Measurements from ENCODE around the gene C1orf185.
"Not testable (repeated sequence)": the region's sequence is repeated elsewhere in the genome, so short reads cannot be mapped to it uniquely, and the experiment has no call there.

The C1orf185 gene

GRCh38 chr1:51101976-51102375 is at the start of gene C1orf185:
TSS of gene C1orf185 (plus strand) at chr1:51102228. CDS start at chr1:51102234, 6 bp downstream.
- DNase-seq = no peak

GRCh38 chr1:51058858-51059257 is 43.2 kb upstream of the C1orf185 start:
- DNase-seq = no peak

GRCh38 chr1:51061231-51061918 is 40.7 kb upstream of the C1orf185 start:
- no peak for DNase-seq

GRCh38 chr1:51063121-51063520 is 38.9 kb upstream of the C1orf185 start:
- peak; percentile 38 for DNase-seq

- no peak for DNase-seq
These were observed 32.0 kb upstream of the C1orf185 start for GRCh38 chr1:51070011-51070410.

- DNase-seq = no peak
These were observed 31.4 kb upstream of the C1orf185 start for GRCh38 chr1:51070640-51071039.

- DNase-seq = no peak
These were observed 30.6 kb upstream of the C1orf185 start for GRCh38 chr1:51071291-51072042.

- DNase-seq = no peak
These were observed 30.0 kb upstream of the C1orf185 start for GRCh38 chr1:51072043-51072439.

GRCh38 chr1:51072651-51073050 is 29.4 kb upstream of the C1orf185 start:
- DNase-seq = no peak

GRCh38 chr1:51073456-51073855 is 28.6 kb upstream of the C1orf185 start:
- no peak for DNase-seq

GRCh38 chr1:51086496-51087271 is 15.3 kb upstream of the C1orf185 start:
- DNase-seq = no peak

- no peak for DNase-seq
These were observed 13.6 kb upstream of the C1orf185 start for GRCh38 chr1:51088474-51088873.

- no peak for DNase-seq
These were observed 8.4 kb upstream of the C1orf185 start for GRCh38 chr1:51093581-51093980.

- no peak for DNase-seq
These were observed 4.9 kb upstream of the C1orf185 start for GRCh38 chr1:51097171-51097570.

- no peak for DNase-seq
These were observed 1.7 kb upstream of the C1orf185 start for GRCh38 chr1:51100264-51100880.

GRCh38 chr1:51114137-51114536 is 12.1 kb downstream of the C1orf185 start:
- DNase-seq = no peak

GRCh38 chr1:51115714-51116404 is 13.8 kb downstream of the C1orf185 start:
- DNase-seq = no peak

GRCh38 chr1:51119331-51119730 is 17.3 kb downstream of the C1orf185 start:
- no peak for DNase-seq

GRCh38 chr1:51120629-51121028 is 18.6 kb downstream of the C1orf185 start:
- no peak for DNase-seq

GRCh38 chr1:51127152-51127551 is 25.1 kb downstream of the C1orf185 start:
- DNase-seq = not testable (repeated sequence)

GRCh38 chr1:51131185-51131584 is 29.2 kb downstream of the C1orf185 start:
- DNase-seq = no peak

- no peak for DNase-seq
These were observed 31.0 kb downstream of the C1orf185 start for GRCh38 chr1:51133045-51133444.
